Measurements from ENCODE around the gene TMEM131.
"Not testable (repeated sequence)": the region's sequence is repeated elsewhere in the genome, so short reads cannot be mapped to it uniquely, and the experiment has no call there.

The TMEM131 gene

DNA sequence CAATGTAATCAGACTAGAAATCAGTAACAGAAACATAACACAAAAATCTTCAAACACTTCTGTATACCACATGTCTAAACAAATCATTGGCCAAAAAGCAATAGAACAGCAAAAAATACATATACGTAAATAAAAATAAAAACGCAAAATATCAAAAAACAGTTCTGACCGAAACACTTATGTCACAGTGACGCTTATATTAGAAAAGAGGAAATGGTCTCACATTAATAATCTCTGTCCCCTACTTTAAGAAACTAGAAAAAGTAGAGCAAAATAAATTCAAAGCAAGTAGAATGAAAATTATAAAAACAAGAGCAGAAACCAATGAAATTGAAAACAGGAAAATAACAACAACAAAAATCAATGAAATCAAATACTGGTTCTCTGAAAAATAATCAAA lies 41.9 kb downstream of the TMEM131 start:
- no peak for DNase-seq (ENCODE audit: low spot score)

DNA sequence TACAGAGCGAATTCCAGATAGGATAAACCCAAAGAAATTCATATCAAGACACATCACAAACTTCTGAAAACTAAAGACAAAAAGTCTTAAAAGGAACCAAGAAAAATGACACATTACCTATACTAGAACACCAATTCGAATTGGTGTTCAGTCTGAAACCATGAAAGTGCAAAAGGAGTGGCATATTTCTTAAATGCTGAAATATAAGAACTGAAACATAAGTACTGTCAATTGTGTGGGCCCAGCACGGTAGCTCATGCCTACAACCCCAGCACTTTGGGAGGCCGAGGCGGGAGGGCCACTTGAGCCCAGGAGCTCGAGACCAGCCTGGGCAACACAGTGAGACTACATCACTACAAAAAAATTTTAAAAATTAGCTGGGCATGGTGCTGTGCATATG lies 43.4 kb downstream of the TMEM131 start:
- no peak for DNase-seq (ENCODE audit: low spot score)

DNA sequence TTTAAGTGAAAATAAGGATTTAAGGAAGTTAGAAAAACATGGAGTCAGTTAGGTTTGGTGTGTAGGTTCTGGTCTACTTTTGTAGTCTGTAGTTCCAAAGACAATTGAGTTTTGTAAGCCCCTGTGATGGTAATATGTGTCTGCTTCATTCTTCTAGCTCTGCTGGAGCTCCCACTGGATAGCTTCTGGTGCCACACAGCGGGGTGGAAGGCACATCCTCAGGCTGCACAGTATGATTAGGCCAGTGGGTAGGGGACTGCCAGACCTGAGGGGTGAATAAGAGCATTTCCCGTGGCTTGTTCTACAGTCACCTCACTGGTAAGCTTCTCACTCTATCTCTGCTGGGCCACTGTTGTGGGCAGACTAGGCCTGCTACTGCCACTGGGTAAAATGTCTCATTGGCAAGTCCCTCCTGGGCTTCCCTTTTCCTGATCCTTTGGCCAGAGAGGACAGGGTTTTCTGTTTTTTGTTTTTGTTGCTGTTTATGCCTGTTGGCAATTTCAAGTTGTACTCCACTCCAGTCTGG lies 44.5 kb downstream of the TMEM131 start:
- no peak for DNase-seq (ENCODE audit: low spot score)

DNA sequence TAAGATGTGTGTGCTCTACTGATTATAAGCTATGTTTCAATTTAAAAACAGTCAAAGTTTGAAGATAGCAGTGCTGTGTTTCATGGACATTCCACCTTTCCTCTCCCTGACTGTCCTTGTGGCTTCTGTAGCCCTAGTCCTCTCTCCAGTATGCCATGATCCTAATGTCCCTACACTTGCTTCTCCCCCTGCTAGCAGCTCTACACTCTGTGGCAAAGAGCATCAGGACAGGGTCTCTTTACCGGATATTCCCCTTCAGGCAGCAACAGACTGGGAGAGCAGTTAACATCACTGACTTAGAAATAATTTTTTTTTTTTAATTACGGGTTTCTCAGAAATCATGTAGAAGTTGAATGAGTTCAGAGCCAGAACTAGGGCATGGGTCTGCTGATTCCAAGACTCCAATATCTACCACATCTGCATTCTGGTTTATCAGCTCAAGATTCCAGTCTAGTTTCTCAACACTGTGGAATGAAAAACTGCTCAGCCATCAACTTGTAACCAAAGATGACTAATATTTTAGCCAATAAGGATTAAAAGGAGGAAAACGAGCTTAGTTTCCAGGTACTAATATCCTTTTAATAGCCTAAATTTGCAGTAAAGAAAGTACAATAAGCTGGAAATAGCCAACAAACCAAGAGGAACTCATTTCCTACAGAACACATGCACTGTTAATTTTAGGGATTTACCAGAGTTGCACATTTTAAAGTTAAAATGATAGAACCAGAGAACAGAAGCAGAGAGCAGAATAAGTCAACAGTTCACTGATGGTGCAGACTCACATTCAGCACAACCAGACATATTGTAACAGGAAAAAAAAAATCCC lies 45.2 kb downstream of the TMEM131 start:
- DNase-seq (ENCODE audit: low spot score) = no peak

DNA sequence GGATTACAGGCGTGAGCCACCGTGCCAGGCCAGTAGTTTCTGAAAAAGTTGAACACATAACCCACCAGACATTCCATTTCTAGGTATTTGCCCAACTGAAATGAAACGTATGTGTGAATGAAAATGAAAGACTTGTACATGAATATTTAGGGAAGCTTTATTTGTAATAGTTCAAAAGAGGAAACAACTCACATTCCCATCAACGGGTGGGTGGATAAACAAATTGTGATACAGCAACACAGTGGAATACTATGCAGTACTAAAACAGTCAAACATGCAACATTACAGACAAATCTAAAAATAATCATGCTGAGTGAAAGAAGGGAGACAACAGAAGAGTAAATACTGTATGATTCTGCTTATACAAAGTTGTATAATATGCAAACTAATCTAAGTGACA lies 46.8 kb downstream of the TMEM131 start:
- no peak for DNase-seq (ENCODE audit: low spot score)

DNA sequence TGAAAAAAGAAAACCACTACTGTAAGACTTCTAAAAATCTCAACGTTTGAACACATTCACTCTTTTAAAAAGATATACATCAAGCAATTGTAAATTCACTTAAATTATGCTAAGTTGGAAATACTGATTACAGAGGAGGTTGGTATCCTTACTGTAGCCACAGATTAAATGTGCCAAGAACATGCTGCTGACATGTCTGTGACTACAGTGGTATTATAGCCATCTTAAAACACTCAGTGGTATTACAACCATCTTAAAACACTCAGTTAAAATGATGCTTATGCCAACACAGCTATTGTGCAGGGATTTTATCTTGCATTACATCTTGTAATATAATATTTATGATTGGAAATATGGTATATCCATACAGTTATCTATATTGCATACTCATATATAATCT lies 50.0 kb downstream of the TMEM131 start:
- no peak for DNase-seq (ENCODE audit: low spot score)

DNA sequence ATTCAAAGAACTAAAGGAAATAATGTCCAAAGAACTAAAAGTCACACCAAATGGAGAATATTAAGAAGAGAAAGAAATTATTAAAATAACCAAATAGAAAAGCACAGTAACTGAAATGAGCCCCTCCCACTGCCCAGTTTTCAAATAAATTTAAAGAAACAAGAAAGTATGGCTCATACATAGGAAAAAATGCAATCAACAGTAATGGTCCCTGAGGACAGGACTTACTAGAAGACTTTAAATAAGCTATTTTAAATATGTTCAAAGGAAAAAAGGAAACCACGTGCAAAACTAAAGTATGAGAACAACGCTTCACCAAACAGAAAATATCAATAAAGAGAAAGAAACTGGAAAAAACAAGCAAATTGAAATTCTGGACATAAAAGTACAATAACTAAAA lies 58.9 kb downstream of the TMEM131 start:
- no peak for DNase-seq (ENCODE audit: low spot score)

DNA sequence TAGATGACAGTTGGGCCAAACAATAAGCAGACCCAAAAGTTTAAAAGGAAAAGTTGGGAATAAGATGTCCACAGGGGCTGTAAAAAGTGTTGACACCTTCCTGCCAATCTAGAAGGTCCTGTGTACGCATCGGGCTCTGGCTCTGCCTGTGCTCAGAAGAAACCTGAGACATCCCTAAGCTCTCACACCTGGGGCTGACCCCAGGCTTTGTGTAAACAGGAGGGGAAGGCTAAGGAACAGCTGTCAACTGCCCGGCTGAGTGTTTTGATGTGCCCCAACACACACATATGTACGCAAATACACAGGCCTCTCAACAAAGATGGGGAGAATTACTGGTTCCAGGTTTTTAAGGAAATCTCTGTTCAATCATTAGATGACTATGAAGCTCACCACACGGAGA lies 59.5 kb downstream of the TMEM131 start:
- DNase-seq (ENCODE audit: low spot score) = peak; percentile 34

DNA sequence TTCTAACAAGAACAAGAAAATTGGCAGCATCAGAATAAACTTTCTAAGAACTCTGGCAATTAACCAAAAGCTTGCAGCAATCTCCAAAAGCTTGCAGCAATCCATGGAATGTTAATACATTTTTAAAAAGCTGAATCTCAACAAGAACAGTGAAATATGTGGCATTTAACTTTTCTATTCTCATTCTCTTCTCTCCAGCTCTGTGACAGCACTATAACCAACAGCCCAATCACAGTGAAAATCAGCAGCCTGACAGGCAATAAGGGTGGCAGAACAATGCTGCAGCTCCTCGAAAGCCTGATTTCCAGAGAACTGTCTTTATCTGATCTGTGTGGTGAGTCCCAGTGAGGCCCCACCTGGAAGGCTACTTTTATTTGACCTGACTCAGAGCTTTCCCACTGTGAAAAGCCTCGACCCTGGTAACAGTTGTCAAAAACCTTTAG lies 60.0 kb downstream of the TMEM131 start:
- DNase-seq (ENCODE audit: low spot score) = peak; percentile 9

DNA sequence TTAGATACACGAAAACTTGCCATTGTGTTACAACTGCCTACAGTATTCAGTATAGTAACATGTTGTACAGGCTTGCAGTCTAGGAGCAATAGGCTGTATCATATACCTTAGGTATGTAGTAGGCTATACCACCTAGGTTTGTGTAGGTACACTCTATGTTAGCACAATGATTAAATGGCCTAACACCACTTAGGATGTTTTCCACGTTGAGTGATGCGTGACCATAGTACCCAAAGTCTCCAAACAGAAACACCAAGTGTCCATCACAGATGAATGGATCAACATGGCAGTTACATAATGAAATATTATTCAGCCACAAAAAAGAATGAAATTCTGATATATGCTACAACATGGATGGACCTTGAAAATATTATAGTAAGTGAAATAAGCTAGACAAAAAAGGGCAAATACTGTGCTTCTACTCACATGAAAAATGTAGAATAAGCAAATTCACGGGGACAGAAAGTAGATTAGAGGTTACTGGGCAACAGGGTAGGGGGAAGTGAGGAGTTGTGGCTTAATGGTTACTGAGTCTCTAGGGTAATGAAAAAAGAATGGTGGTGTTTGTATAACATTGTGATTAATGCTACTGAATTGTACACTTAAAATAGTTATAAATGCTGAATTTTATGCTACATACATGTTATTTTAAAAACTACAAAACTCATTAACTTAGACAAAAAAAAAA lies 62.6 kb downstream of the TMEM131 start:
- DNase-seq (ENCODE audit: low spot score) = no peak

DNA sequence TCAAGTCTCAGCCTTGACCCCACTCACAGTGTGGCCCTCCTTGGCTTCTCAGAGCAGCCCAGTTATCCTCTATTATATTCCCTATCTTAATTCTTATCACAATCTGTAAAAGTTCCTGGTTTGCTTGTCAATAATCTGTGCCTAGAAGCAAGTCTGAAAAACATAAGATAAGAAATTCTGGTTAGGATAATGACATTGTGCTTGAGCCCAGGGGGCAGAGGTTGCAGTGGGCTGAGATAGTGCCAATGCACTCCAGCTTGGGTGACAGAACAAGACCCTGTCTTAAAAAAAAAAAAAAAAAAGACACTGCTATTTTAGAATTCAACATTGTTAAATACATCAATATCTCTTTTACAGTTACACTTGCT lies 63.9 kb downstream of the TMEM131 start:
- DNase-seq (ENCODE audit: low spot score) = no peak

DNA sequence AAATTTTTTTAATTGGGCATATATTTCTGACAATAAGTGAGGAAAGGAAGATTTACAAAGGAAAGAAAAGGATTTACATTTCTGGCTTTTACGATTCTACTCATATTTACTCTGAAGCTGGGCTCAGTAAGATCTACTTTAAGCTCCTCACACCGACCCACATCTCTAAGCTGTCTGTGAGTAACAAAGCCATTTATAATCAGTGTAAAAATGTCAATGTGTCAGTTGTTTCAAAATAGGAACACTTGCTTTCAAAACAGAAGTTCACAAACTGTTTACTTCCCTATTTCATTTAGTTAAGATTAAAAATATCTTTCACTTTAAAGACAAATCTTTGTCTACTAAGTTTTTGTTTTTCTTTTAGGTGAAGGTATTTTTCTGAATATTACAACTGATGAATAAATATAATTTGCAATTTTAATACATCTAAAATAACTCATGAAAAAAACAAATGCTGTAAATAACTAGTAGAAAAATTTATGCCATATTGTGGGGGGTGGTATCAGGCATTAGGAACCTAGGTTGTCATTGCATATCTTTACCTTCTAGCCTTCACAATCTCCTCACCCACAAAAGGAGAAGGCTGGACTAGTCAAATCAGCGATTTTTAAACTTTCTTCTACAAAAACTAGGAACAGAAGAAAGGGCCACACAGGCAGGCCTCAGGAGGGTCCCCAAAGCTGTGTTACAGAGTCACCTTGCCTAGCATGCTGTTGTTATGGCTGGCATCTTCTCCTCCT lies 64.5 kb downstream of the TMEM131 start:
- DNase-seq (ENCODE audit: low spot score) = no peak

DNA sequence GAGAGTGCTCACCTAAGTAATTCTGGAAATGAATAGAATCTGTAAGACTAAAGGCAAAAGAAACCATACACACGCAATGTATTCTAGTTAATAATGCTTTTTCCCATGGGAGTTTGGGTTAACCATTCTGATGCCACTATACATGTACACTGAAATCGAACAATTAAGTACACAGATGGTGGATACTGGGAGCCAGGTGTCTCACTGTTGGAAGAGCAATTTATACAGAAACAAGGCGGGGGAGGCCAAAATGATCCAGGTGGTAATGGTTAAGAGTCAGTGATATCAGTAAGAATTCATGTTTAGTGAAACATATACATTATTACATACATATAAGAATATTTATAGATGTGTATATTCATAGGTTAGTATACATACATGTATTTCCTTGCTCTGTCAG lies 67.2 kb downstream of the TMEM131 start:
- no peak for DNase-seq (ENCODE audit: low spot score)

DNA sequence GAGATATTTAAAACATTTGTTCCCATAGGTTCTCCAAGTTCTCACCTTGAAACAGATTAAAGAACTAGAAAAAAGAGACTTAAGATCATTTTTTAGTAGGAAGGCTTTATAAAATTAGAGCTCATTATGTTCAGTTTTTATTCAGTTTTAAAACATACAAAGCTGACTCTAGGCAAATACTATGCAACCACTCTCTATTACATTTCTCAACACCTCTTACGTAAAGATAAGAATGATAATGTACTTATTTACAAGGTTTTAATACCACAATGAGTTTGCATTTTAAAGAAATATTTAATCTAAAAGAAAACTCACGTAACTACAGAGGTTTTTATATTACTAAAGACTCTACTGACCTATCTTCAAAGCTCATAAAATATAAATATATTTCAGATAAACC lies 68.8 kb downstream of the TMEM131 start:
- DNase-seq (ENCODE audit: low spot score) = no peak

DNA sequence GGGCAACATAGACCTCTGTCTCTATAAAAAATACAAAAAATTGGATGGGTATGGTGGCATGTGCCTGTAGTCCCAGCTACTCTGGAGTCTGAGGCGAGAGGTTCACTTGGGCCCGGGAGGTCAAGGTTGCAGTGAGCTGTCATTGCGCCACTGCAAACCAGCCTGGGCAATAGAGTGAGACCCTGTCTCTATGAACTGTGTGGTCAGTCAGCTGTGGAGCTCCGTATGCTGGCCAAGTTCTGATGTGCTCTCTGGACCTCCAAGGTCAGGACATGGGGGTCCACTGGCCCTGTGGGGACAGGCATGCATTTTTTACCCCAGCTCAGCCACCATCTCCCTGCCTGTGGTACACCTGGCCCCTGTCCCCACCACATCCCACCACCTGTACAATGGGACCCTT lies 71.6 kb downstream of the TMEM131 start:
- DNase-seq (ENCODE audit: low spot score) = no peak

DNA sequence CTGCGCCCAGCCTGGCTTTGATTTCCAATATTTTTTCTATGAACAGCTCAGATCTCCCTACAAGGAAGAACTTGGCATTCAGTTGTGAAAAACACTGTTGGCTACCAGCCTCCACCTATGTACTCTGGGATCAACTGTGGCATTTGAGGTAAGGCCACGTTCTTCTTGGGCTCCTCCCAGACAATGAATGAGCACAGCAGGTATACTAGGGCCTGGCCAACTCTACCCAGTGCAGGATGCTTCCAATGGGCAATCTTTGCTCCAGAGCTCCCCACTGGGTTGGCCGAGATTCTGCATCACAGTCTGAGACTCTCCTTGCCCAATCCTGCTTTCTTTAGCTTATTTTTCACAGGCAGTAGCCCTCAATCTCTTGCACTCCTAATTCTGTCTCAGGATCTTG lies 75.9 kb downstream of the TMEM131 start:
- no peak for DNase-seq (ENCODE audit: low spot score)

DNA sequence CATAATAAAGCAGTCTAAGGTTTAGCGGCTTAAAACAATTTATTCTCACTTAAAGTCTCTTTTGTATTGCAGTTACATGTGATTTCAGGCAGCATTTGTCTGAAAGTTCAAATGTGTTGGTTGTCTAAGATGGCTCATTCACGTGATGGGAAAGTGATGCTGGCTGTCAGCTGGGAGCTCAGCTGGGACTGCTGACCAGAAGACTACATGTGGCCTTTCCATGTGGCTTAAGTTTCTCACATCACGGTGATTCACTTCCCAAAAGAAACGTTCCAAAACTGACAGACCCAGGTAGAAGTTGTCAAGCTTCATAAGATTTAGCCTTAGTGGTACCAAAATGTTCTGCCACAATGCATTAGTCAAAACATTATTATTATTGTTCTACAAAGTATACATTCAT lies 76.9 kb downstream of the TMEM131 start:
- no peak for DNase-seq (ENCODE audit: low spot score)

DNA sequence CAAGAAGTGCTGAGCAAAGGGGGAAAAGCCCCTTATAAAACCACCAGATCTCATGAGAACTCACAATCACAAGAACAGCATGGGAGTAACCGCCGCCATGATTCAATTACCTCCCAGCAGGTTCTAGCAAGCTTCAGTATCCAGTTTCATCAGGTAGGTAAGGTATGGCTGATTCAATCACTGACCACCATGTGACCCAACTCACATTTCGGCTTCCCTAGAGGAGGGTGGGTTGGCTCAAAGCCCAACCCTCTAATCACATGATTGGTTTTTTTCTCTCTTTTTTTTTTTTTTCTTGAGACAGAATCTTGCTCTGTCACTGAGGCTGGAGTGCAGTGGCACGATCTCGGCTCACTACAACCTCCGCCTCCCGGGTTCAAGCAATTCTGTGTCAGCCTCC lies 78.1 kb downstream of the TMEM131 start:
- DNase-seq (ENCODE audit: low spot score) = not testable (repeated sequence)

DNA sequence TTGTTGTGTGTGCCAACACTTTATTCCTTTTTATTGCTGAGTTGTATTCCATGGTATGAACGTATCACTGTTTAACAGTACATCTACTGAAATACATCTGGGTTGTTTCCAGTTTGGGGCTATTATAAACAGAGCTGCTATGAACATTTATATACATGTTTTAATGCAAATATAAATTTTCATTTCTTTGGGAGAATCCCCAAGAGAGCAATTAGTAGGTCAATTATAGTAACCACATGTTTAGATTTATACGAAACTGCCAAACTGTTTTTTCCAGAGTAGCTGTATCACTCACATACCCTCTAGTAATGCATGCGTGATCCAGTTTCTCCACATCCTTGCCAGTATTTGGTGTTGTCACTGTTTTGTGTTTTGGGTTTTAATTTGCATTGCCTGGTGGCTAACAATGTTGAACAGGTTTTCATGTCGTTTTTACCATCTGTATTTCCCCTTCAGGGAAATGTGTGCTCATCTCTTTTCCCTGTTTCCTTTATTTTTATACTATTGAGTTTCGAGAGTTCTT lies 81.0 kb downstream of the TMEM131 start:
- DNase-seq (ENCODE audit: low spot score) = no peak

DNA sequence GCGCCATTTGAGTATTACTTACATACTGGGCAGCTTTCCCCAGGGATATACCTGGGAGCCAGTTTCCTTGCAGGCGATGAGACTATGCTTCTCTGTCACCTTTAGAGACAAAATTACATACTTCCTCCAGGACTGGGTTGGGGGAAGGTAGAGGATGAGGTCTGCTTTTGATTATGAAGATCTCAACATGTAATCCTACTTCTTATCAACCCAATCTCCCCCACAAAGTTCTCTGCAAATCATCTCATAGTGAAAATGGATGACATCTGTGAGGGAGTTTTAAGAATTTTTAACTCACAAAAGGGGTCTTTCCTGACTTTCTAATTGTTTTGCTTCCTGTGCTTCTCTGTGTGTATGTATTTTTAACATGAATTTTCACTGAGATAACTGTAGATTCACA lies 81.9 kb downstream of the TMEM131 start:
- DNase-seq (ENCODE audit: low spot score) = no peak

DNA sequence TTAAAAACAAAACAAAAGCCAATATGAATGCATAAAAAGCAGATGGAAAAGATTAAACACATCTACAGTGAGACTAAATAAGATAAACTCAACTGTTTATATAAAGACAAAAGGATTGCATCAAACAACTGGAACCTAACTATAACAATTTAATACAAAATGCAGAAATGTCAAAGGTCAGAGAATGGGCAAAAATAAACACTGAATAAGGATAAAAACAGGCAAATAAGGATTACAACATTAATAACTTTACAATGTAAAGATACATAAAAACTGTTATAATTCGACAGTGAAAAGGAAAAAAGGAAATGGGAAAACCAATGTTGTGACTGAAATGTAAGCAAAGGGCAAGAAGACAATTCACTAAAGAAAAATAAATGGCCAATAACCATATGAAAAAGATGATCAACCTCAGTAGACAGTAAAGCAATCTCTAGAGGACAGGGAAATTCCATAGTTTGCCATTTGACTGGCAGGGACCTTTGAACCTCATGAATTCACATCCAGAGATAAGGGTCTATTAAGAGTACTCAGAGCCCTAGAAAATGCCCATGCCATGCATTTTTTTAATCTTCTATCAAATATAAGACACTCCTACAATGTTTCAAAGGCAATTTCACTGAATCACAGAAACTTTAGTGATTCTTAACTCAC lies 83.7 kb downstream of the TMEM131 start:
- no peak for DNase-seq (ENCODE audit: low spot score)

All from SW480 (cell line).